Activated naive CD8-positive, alpha-beta T cell (primary cell): Measurements from ENCODE around the gene ETS1.

Source experiments
- H3K27ac Mint-ChIP-seq: one replicate; pipeline ENCODE4 v1.8.0; 2021; ENCODE audit warnings: mixed read lengths
- H3K27me3 Mint-ChIP-seq: one replicate; pipeline ENCODE4 v1.8.0; 2021; ENCODE audit warnings: mixed read lengths
- H3K36me3 Mint-ChIP-seq: one replicate; pipeline ENCODE4 v1.8.0; 2021; ENCODE audit warnings: mixed read lengths
- H3K4me1 Mint-ChIP-seq: one replicate; pipeline ENCODE4 v1.8.0; 2021; ENCODE audit warnings: low read depth, mixed read lengths
- H3K4me3 Mint-ChIP-seq: one replicate; pipeline ENCODE4 v1.8.0; 2021; ENCODE audit warnings: mild to moderate bottlenecking, mixed read lengths
- H3K9me3 Mint-ChIP-seq: one replicate; pipeline ENCODE4 v1.8.0; 2021; ENCODE audit warnings: low read depth, mixed read lengths

The ETS1 gene

GRCh38 chr11:128573638-128574037 lies 13.7 kb downstream of the ETS1 start:
- Mint-ChIP-seq H3K27me3 (no peaks in the 10 kb centered on the region), H3K36me3 (no peaks in the 10 kb centered on the region), H3K27ac (no peak overlapping the region), H3K9me3 (peaks cover 4% of the 10 kb centered on the region), H3K4me3 (no peak overlapping the region), H3K4me1 (peaks cover 50% of the 10 kb centered on the region)

- H3K4me1 Mint-ChIP-seq, result peaks cover 55% of the 10 kb centered on the region
- no peaks in the 10 kb centered on the region for H3K27me3 Mint-ChIP-seq
Measured at GRCh38 chr11:128572965-128573364, 14.4 kb downstream of the ETS1 start.

GRCh38 chr11:128570632-128571031 lies 16.7 kb downstream of the ETS1 start:
- Mint-ChIP-seq H3K27ac (no peak overlapping the region), H3K9me3 (peaks cover 4% of the 10 kb centered on the region), H3K36me3 (no peaks in the 10 kb centered on the region), H3K27me3 (no peaks in the 10 kb centered on the region), H3K4me1 (peaks cover 39% of the 10 kb centered on the region), H3K4me3 (no peak overlapping the region)

More at GRCh38 chr11:128572965-128573364, 14.4 kb downstream of the ETS1 start:
- peaks cover 4% of the 10 kb centered on the region for H3K9me3 Mint-ChIP-seq
- H3K4me3 Mint-ChIP-seq, result no peak overlapping the region
- no peaks in the 10 kb centered on the region for H3K36me3 Mint-ChIP-seq
- H3K27ac Mint-ChIP-seq, result no peak overlapping the region

- Mint-ChIP-seq H3K4me3 (no peak overlapping the region), H3K9me3 (peaks cover 2% of the 10 kb centered on the region), H3K4me1 (peaks cover 26% of the 10 kb centered on the region), H3K36me3 (no peaks in the 10 kb centered on the region), H3K27me3 (no peaks in the 10 kb centered on the region), H3K27ac (no peak overlapping the region)
Measured at GRCh38 chr11:128569291-128569690, 18.1 kb downstream of the ETS1 start.

GRCh38 chr11:128568166-128568778 lies 19.1 kb downstream of the ETS1 start:
- Mint-ChIP-seq H3K27ac (peak overlapping the region; percentile 23), H3K4me3 (no peak overlapping the region), H3K36me3 (no peaks in the 10 kb centered on the region), H3K9me3 (no peaks in the 10 kb centered on the region), H3K4me1 (peaks cover 20% of the 10 kb centered on the region), H3K27me3 (no peaks in the 10 kb centered on the region)

GRCh38 chr11:128567130-128567529 lies 20.2 kb downstream of the ETS1 start:
- Mint-ChIP-seq H3K4me1 (peaks cover 18% of the 10 kb centered on the region), H3K9me3 (no peaks in the 10 kb centered on the region), H3K27me3 (no peaks in the 10 kb centered on the region), H3K27ac (no peak overlapping the region), H3K4me3 (no peak overlapping the region), H3K36me3 (no peaks in the 10 kb centered on the region)

- Mint-ChIP-seq H3K36me3 (no peaks in the 10 kb centered on the region), H3K27me3 (no peaks in the 10 kb centered on the region), H3K4me1 (peaks cover 21% of the 10 kb centered on the region), H3K27ac (no peak overlapping the region), H3K4me3 (no peak overlapping the region), H3K9me3 (no peaks in the 10 kb centered on the region)
Measured at GRCh38 chr11:128565881-128566280, 21.5 kb downstream of the ETS1 start.

- Mint-ChIP-seq H3K9me3 (no peaks in the 10 kb centered on the region), H3K4me3 (no peak overlapping the region), H3K36me3 (no peaks in the 10 kb centered on the region), H3K4me1 (peaks cover 29% of the 10 kb centered on the region), H3K27ac (no peak overlapping the region), H3K27me3 (no peaks in the 10 kb centered on the region)
Measured at GRCh38 chr11:128564642-128565245, 22.6 kb downstream of the ETS1 start.

GRCh38 chr11:128563942-128564641 lies 23.3 kb downstream of the ETS1 start:
- Mint-ChIP-seq H3K4me1 (peaks cover 31% of the 10 kb centered on the region), H3K27ac (no peak overlapping the region), H3K27me3 (no peaks in the 10 kb centered on the region), H3K36me3 (no peaks in the 10 kb centered on the region), H3K9me3 (no peaks in the 10 kb centered on the region), H3K4me3 (no peak overlapping the region)

GRCh38 chr11:128563308-128563707 lies 24.1 kb downstream of the ETS1 start:
- Mint-ChIP-seq H3K27me3 (no peaks in the 10 kb centered on the region), H3K9me3 (no peaks in the 10 kb centered on the region), H3K4me1 (peaks cover 27% of the 10 kb centered on the region), H3K27ac (no peak overlapping the region), H3K4me3 (no peak overlapping the region), H3K36me3 (no peaks in the 10 kb centered on the region)

GRCh38 chr11:128559496-128560103 lies 27.8 kb downstream of the ETS1 start:
- no peaks in the 10 kb centered on the region for H3K9me3 Mint-ChIP-seq
- no peak overlapping the region for H3K4me3 Mint-ChIP-seq

GRCh38 chr11:128555606-128556005 lies 31.8 kb downstream of the ETS1 start:
- H3K27ac Mint-ChIP-seq, result peak overlapping the region; percentile 28
- H3K9me3 Mint-ChIP-seq, result no peaks in the 10 kb centered on the region
- H3K36me3 Mint-ChIP-seq, result no peaks in the 10 kb centered on the region
- no peaks in the 10 kb centered on the region for H3K27me3 Mint-ChIP-seq
- H3K4me3 Mint-ChIP-seq, result no peak overlapping the region
- H3K4me1 Mint-ChIP-seq, result peaks cover 55% of the 10 kb centered on the region

More at GRCh38 chr11:128559496-128560103, 27.8 kb downstream of the ETS1 start:
- Mint-ChIP-seq H3K36me3 (no peaks in the 10 kb centered on the region), H3K27ac (no peak overlapping the region), H3K4me1 (peaks cover 20% of the 10 kb centered on the region), H3K27me3 (no peaks in the 10 kb centered on the region)

- H3K4me1 Mint-ChIP-seq, result peaks cover 56% of the 10 kb centered on the region
- H3K9me3 Mint-ChIP-seq, result no peaks in the 10 kb centered on the region
- H3K4me3 Mint-ChIP-seq, result no peak overlapping the region
- peak overlapping the region; percentile 91 for H3K27ac Mint-ChIP-seq
- no peaks in the 10 kb centered on the region for H3K27me3 Mint-ChIP-seq
- H3K36me3 Mint-ChIP-seq, result no peaks in the 10 kb centered on the region
Measured at GRCh38 chr11:128553662-128554362, 33.5 kb downstream of the ETS1 start.

GRCh38 chr11:128552783-128553661 lies 34.3 kb downstream of the ETS1 start:
- Mint-ChIP-seq H3K9me3 (no peaks in the 10 kb centered on the region), H3K4me3 (peak overlapping the region; percentile 34), H3K36me3 (no peaks in the 10 kb centered on the region), H3K27ac (peak overlapping the region; percentile 91), H3K27me3 (no peaks in the 10 kb centered on the region), H3K4me1 (peaks cover 61% of the 10 kb centered on the region)
